ENCODE measurements around the gene GPR161. TPM values are rescaled to one million over a fixed set of nuclear protein-coding genes. Genes with fewer than 3 reads are reported as not detected.

The GPR161 gene
- total and polyA plus RNA-seq, 2 of the 13 experiments (the other 11 are each of a cell fraction or from before 2014, with no cell fraction given): 0.13 to 0.35 TPM

- TF ChIP-seq HNRNPL (IDR thresholded peaks at IDR 0.05; ENCODE audit: low read depth, low read length) (no peak), ZFX (CRISPR knock-in tag; IDR thresholded peaks at IDR 0.05; ENCODE audit: low read depth) (0 out of 2 replicates have a peak, but pooled peaks have one; percentile 14), KLF15 (CRISPR knock-in tag; IDR thresholded peaks at IDR 0.05; ENCODE audit: borderline replicate concordance) (no peak), ZBTB7A (CRISPR knock-in tag; IDR thresholded peaks at IDR 0.05) (peak; percentile 75; the same call in 1 of the 2 replicates), RXRA (CRISPR knock-in tag; IDR thresholded peaks at IDR 0.05) (no peak), NFIB (CRISPR knock-in tag; IDR thresholded peaks at IDR 0.05; ENCODE audit: borderline replicate concordance) (no peak), IRF2 (CRISPR knock-in tag; IDR thresholded peaks at IDR 0.05) (no peak), POLR2AphosphoS2 (IDR thresholded peaks at IDR 0.05; ENCODE audit: low read depth, low read length) (no peak), ZNF598 (CRISPR knock-in tag; IDR thresholded peaks at IDR 0.05; ENCODE audit: borderline replicate concordance) (no peak), NAIF1 (CRISPR knock-in tag; IDR thresholded peaks at IDR 0.05; ENCODE audit: borderline replicate concordance) (no peak), ESRRA (CRISPR knock-in tag; IDR thresholded peaks at IDR 0.05; ENCODE audit: low read depth) (no peak), ZNF564 (CRISPR knock-in tag; IDR thresholded peaks at IDR 0.05) (no peak), ZNF674 (CRISPR knock-in tag; IDR thresholded peaks at IDR 0.05; ENCODE audit: low read depth) (no peak), POGZ (CRISPR knock-in tag; IDR thresholded peaks at IDR 0.05) (0 out of 2 replicates have a peak, but pooled peaks have one; percentile 17), AHR (CRISPR knock-in tag; IDR thresholded peaks at IDR 0.05) (no peak), ZNF572 (CRISPR knock-in tag; IDR thresholded peaks at IDR 0.05) (no peak), ZNF629 (CRISPR knock-in tag; conservative IDR thresholded peaks at IDR 0.05) (no peak), TAF1 (CRISPR knock-in tag; IDR thresholded peaks at IDR 0.05) (no peak), NR2F2 (IDR thresholded peaks at IDR 0.05; ENCODE audit: borderline replicate concordance, low read depth) (0 out of 2 replicates have a peak, but pooled peaks have one; percentile 32), MED13 (CRISPR knock-in tag; IDR thresholded peaks at IDR 0.05) (no peak), MAFG (CRISPR knock-in tag; IDR thresholded peaks at IDR 0.05) (no peak), NFE2 (CRISPR knock-in tag; IDR thresholded peaks at IDR 0.05) (no peak), ZFP82 (CRISPR knock-in tag; IDR thresholded peaks at IDR 0.05; ENCODE audit: borderline replicate concordance) (no peak), NR2C2 (CRISPR knock-in tag; IDR thresholded peaks at IDR 0.05; ENCODE audit: borderline replicate concordance) (peak; percentile 50; the same call in 1 of the 2 replicates), LCORL (IDR thresholded peaks at IDR 0.05) (no peak), LCORL (CRISPR knock-in tag; IDR thresholded peaks at IDR 0.05) (peak; percentile 50; the same call in 1 of the 2 replicates), ISX (CRISPR knock-in tag; conservative IDR thresholded peaks at IDR 0.05) (no peak), BCL6 (CRISPR knock-in tag; IDR thresholded peaks at IDR 0.05) (peak; percentile 23; the same call in 1 of the 2 replicates), NR2F1 (CRISPR knock-in tag; IDR thresholded peaks at IDR 0.05) (peak; percentile 44 to 63; a peak in 3 of 4 replicates), ZSCAN30 (CRISPR knock-in tag; IDR thresholded peaks at IDR 0.05) (no peak), ATM (IDR thresholded peaks at IDR 0.05; ENCODE audit: borderline replicate concordance) (no peak), ARHGAP35 (CRISPR knock-in tag; IDR thresholded peaks at IDR 0.05; ENCODE audit: borderline replicate concordance) (no peak), ZSCAN29 (CRISPR knock-in tag; conservative IDR thresholded peaks at IDR 0.05) (peak; percentile 95), ZFP36L1 (CRISPR knock-in tag; IDR thresholded peaks at IDR 0.05) (no peak), ZNF333 (CRISPR knock-in tag; IDR thresholded peaks at IDR 0.05; ENCODE audit: borderline replicate concordance) (no peak), ZNF44 (CRISPR knock-in tag; IDR thresholded peaks at IDR 0.05) (no peak)
Measured at GRCh38 chr1:168106274-168106673, 30.5 kb downstream of the GPR161 start (continued).
